Measurements from ENCODE around the gene ADAMTS3. TPM values are rescaled to one million over a fixed set of nuclear protein-coding genes. Genes with fewer than 3 reads are reported as not detected.

Gene ADAMTS3
- total RNA-seq, 1 experiment from 2014 or later = 0.39 TPM

- DNase-seq (ENCODE audit: low read depth, low spot score) (no peak), ATAC-seq (no peak)
- H3K9me3 ChIP-seq (ENCODE audit: control insufficient read depth, insufficient read depth, low read depth, low read length) = no peaks in the 10 kb centered on the region
- POLR2A ChIA-PET = no interaction called here
- CTCF ChIA-PET = no interaction called here
- BruUV-seq (replicated peaks) = no TSS peak
- intact Hi-C loops (cut with micrococcal nuclease; ENCODE audit: unreplicated experiment) = no loop called here
- no peak overlapping the region for H3K4me3 ChIP-seq (ENCODE audit: low read depth in 2 of 2, low read length in 2 of 2)
- H3K36me3 ChIP-seq (ENCODE audit: control insufficient read depth, insufficient read depth, low read length) = no peaks in the 10 kb centered on the region
- no peak for TF ChIP-seq TCF7L2 (IDR thresholded peaks at IDR 0.05; ENCODE audit: low read depth, low read length)
- TF ChIP-seq SIN3A (IDR thresholded peaks at IDR 0.05; ENCODE audit: borderline replicate concordance, insufficient read depth, low read depth, low read length) = no peak
- no peak for TF ChIP-seq POLR2AphosphoS5 (IDR thresholded peaks at IDR 0.05; ENCODE audit: low read depth, low read length)
- TF ChIP-seq CTCF (IDR thresholded peaks at IDR 0.05) = no peak
- TF ChIP-seq REST (IDR thresholded peaks at IDR 0.05; ENCODE audit: insufficient read depth in 1 of 2, low read depth in 2 of 2, low read length in 1 of 2) = no peak
- H3K27ac ChIP-seq (ENCODE audit: low read length) = no peak overlapping the region
- in situ Hi-C loops (cut with HindIII; ENCODE audit: low pct_unique_long_range_greater_than_20kb, low sequenced_read_pairs) = no loop called here
- no peaks in the 10 kb centered on the region for H3K4me1 ChIP-seq (ENCODE audit: control insufficient read depth, insufficient read depth, low read length)
- H3K27me3 ChIP-seq (ENCODE audit: control insufficient read depth, insufficient read depth, low read length) = no peaks in the 10 kb centered on the region
Observed at GRCh38 chr4:72390409-72390808, 178.6 kb downstream of the ADAMTS3 start.

GRCh38 chr4:72388521-72388920 is 180.5 kb downstream of the ADAMTS3 start:
- ChIA-PET CTCF (no interaction called here), POLR2A (no interaction called here)
- ATAC-seq (no peak), DNase-seq (ENCODE audit: low read depth, low spot score) (no peak)
- H3K27me3 ChIP-seq (ENCODE audit: control insufficient read depth, insufficient read depth, low read length) = no peaks in the 10 kb centered on the region
- H3K4me1 ChIP-seq (ENCODE audit: control insufficient read depth, insufficient read depth, low read length) = no peaks in the 10 kb centered on the region
- intact Hi-C loops (cut with micrococcal nuclease; ENCODE audit: unreplicated experiment) (no loop called here), in situ Hi-C loops (cut with HindIII; ENCODE audit: low pct_unique_long_range_greater_than_20kb, low sequenced_read_pairs) (no loop called here)
- no TSS peak for BruUV-seq (replicated peaks)
- no peaks in the 10 kb centered on the region for H3K36me3 ChIP-seq (ENCODE audit: control insufficient read depth, insufficient read depth, low read length)
- TF ChIP-seq POLR2AphosphoS5 (IDR thresholded peaks at IDR 0.05; ENCODE audit: low read depth, low read length) (no peak), TCF7L2 (IDR thresholded peaks at IDR 0.05; ENCODE audit: low read depth, low read length) (no peak), CTCF (IDR thresholded peaks at IDR 0.05) (no peak), REST (IDR thresholded peaks at IDR 0.05; ENCODE audit: insufficient read depth in 1 of 2, low read depth in 2 of 2, low read length in 1 of 2) (no peak), SIN3A (IDR thresholded peaks at IDR 0.05; ENCODE audit: borderline replicate concordance, insufficient read depth, low read depth, low read length) (no peak)
- no peaks in the 10 kb centered on the region for H3K9me3 ChIP-seq (ENCODE audit: control insufficient read depth, insufficient read depth, low read depth, low read length)
- no peak overlapping the region for H3K27ac ChIP-seq (ENCODE audit: low read length)
- H3K4me3 ChIP-seq (ENCODE audit: low read depth in 2 of 2, low read length in 2 of 2) = no peak overlapping the region

Measured in Panc1 (cell line).